GM12872 (cell line): ENCODE results near the gene WIPF1.

Experiments
- TF ChIP-seq, protein P1 (sequence below): IDR thresholded peaks from 3 replicates; pipeline ENCODE4 v1.5.1; 2011; ENCODE audit warnings: low read depth, mild to moderate bottlenecking, low read length, moderate library complexity; ENCODE audit not compliant: insufficient read depth

The WIPF1 gene

DNA sequence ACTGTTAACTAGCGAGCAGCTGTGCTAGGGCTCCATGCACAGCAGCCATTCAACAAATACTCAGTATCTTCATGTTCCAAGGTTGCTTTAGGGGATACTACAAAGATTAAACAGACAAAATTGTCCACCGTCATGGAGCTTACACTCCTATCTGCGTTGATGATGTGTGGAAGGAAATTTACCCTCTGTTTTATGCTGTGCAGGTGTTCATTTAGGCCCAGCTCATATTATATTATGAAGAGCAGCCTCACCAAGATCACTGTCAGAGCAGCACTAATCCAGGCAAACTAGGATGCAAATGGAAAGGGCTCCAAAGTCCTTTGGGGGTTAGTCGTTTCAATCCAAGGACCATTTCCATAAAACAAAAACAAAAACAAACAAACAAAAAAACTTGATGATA, 13.4 kb upstream of the WIPF1 start:
- TF ChIP-seq, protein P1, sequence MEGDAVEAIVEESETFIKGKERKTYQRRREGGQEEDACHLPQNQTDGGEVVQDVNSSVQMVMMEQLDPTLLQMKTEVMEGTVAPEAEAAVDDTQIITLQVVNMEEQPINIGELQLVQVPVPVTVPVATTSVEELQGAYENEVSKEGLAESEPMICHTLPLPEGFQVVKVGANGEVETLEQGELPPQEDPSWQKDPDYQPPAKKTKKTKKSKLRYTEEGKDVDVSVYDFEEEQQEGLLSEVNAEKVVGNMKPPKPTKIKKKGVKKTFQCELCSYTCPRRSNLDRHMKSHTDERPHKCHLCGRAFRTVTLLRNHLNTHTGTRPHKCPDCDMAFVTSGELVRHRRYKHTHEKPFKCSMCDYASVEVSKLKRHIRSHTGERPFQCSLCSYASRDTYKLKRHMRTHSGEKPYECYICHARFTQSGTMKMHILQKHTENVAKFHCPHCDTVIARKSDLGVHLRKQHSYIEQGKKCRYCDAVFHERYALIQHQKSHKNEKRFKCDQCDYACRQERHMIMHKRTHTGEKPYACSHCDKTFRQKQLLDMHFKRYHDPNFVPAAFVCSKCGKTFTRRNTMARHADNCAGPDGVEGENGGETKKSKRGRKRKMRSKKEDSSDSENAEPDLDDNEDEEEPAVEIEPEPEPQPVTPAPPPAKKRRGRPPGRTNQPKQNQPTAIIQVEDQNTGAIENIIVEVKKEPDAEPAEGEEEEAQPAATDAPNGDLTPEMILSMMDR = no peak

DNA sequence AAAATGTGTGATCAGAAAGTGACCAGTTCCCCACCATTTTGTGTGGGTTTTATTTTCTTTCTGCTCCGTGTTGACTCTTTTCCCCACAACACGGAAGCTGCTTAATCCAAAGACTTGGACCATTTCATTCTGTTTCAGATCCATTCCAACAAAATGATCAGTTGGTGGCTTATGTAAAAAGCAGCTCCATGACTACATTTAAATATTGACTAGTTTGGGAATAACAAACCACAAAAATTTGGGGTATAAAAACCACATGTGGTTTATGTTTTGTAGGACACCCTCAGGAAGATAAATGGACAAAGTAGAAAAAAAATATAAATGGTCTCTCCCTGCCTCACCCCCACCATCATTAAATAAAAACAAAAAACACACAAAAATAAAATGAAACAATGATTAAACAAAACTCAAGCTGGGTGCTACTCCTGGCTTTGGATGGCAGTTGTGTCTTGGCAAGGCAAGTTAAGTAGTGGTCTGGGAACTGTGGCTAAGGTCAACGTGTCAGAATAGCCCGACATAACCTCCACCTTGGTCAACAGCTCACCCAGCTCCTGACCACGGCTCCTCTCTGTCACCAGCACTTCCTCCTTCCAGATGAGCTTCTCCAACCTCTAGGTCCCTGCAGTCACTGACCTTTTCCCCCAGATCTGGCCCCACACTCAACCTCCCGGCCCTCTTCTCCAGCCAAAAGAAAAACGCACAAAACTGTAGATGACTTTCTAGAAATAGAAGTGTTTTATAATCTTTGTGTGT, 12.8 kb upstream of the WIPF1 start:
- TF ChIP-seq, protein P1 = no peak

DNA sequence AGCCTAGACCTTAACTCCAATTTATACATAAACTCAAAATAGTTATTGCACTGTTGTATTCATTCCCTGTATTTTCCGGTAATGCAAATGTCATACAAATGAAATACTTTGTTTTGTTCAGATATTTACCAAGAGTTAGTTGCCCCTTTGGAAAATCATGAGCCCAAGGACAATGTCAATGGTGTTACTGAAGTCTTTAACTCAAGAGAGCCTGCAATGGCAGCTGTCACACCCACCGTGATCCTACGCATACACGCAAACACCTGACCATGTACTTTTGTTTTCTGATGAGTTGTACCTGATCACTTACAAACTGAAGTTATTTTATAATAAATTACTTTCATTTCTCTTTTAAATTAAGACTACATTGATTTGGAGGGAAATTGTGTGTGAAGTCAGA, 11.7 kb upstream of the WIPF1 start:
- TF ChIP-seq, protein P1 = no peak

DNA sequence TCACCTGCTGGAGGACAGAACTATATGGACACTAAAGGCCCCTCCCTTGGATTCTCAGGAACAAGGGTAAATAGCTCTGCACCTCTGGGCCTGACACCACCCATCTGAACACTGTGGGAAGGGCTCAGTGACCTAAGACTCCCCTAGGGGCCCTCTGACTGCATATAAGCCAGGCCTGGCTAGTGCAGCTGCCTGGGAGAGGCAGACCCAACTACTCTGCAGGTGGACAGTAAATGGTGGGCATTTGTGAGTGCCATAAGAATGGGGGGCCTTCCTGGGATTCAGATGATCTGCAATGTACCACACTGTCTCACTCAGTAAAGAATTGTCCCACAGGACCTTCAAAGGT, 11.2 kb upstream of the WIPF1 start:
- TF ChIP-seq, protein P1 = no peak

DNA sequence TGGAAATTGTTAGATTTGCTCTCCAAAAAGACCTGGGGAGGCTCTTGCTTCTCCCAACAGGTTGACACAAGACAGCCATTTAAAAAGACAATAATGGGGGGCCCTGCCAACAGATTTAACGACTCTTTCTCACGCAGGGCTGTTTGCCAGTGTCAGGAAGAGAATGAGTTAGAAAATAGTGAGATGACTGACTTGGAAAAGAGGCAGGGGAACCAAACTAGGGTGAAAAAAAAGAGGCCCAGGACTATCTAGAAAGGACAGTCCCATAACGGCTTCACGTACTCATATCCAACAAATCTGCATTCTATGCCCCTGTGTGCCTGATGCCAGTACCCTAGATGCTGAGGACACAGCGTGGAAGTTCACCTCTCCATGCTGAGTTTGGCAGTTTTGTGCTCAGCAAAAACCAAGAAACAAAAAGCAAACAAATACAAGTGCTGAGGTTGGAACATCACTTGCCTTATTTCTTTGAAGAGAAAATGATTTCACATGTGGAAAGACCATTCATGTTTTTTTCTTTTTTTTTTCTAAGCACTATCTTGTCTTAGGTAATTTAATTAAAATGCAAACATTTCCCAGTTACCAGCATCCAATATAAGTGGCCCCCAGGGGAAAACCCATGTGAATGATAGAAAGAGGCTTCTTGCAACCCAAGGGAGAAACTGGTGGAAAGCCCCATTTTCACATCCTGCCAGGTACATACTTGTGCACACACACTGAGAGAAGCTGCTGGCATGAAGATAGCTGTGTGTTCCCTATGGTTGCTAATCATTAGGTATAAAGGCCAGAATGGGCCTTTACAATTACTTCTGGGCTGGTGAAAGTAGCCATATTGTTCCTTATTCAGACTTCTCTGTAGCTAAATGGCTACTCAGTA, 10.6 kb upstream of the WIPF1 start:
- TF ChIP-seq, protein P1 = no peak

DNA sequence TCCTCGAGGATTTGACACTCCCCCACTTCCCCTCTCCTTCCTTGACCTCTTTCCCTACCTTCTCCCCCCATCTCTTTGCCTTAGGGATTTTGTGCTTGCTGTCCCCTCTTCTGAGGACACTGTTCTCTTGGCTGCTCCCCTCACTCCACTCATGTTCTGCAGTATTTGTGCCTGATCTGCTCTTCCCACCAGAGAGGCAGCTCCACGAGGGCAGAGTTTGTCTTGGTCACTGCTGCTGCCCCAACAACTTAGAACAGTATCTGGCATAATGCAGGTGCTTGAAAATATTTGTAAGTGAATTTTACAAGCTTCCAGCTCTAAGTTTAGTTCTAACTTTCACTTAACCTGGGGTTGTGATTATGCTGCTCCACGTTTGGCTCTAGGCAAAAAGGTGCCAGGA, 10.0 kb upstream of the WIPF1 start:
- TF ChIP-seq, protein P1 = no peak

DNA sequence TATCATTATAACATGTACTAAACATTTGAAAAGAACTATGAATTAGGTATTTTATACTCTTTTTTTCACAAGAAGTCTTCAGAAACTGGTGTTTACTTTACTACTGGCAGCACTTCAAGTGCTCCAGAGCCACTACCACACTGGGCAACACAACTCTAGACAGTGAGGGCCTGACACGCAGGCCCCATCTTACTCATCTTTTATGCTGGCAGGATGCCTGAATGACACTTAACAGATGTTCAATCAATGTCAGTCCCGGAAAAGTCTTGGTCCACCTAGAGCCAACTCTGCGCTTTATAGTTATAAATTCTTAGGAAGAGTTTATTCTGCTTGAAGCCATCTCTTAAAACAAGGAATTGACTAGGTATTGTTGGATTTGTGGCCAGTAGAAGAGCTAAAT, 8.7 kb upstream of the WIPF1 start:
- TF ChIP-seq, protein P1 = no peak
